T-helper 1 cell treated with Interleukin-12 subunit alpha and Interleukin-12 subunit beta and Interleukin-4 antibody, amounts not matched to agents 30 ng/mL and 1 ng/mL, for 36 hours (primary cell): ENCODE results near the gene BRK1. TPM values are rescaled to one million over a fixed set of nuclear protein-coding genes. Genes with fewer than 3 reads are reported as not detected.
"Not testable (repeated sequence)": the region's sequence is repeated elsewhere in the genome, so short reads cannot be mapped to it uniquely, and the experiment has no call there.

Experiments used
- intact Hi-C: fragments of 100-400 bp; cut with micrococcal nuclease; formaldehyde crosslinking; loops from one replicate; pipeline ENCODE4 v1.15.1; 2024
- total RNA-seq: library from RNA; stranded (reverse); gene quantifications from 2 replicates; pipeline ENCODE4 v1.2.3, GENCODE V29; 2022

Gene BRK1
- total RNA-seq: 116 and 126 TPM in 2 replicates

DNA sequence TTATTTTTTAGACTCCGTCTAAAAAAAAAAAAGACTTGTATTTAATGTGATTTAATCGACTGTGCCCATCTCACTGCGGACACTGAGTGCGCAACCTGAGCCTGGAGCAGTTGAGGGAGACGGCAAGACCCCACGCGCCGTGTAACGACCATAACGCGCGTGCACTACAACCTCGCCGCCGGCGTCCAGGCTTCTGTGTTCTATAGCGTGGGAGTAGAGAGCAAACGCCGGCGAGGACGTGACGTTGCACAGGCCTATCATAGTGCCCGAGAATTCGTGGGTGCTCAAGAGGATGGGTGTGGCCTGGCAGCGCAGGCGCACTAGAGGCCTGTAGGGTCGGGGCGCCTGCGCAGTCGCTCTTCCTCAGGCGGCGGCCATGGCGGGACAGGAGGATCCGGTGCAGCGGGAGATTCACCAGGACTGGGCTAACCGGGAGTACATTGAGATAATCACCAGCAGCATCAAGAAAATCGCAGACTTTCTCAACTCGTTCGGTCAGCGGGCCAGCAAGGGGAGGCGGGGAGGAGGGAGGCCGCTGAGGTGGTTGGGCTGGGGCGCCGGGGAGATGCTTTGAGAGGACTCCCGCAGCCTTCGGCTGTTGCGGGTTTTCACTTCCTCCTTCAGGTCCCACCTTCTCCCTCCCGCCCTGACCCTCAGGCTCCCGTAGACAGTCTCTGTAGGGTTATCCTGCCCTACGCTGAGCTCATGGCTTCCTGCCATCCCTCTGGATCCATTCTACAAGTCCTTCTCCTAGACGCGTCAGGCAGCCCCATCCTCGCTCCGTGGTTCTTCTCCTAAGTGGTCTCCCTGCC lies at the start of gene BRK1:
TSS of gene BRK1 (plus strand) at position 350 of the 812 bp plus-strand sequence. CDS start at position 377, 27 bp downstream.
- intact Hi-C loops: loop anchor here (1.0 to 10.0 kb wide), 19 partner anchors 15 to 1153 kb away; partner anchors contain the start of genes ARPC4, BRPF1, CRELD1 and EMC3

DNA sequence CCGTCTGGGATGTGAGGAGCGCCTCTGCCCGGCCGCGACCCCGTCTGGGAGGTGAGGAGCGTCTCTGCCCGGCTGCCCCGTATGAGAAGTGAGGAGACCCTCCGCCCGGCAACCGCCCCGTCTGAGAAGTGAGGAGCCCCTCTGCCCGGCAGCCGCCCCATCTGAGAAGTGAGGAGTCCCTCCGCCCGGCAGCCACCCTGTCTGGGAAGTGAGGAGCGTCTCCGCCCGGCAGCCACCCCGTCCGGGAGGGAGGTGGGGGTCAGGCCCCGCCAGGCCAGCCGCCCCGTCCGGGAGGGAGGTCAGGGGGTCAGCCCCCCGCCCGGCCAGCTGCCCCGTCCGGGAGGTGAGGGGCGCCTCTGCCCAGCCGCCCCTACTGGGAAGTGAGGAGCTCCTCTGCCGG lies 45.4 kb upstream of the BRK1 start:
- intact Hi-C loops: not testable (repeated sequence)

DNA sequence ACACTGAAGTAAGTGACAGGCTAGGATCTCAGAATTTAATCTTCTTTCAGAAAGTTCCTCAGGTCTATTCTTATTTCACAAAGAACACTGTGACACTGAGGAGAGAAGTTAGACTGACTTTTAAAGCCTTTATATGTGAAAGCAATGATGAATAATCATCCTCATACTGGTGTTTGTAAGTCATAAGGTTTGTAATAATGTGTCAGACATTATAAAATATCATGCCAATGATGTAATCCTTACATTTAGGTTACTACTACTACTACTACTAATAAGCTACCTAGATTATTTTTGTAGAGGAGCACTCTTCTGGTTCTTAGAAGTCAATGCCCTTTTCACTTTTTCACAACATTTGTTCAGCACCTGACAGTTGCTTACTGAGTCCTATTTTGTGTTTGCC lies 40.8 kb upstream of the BRK1 start:
- intact Hi-C loops: no loop called here

DNA sequence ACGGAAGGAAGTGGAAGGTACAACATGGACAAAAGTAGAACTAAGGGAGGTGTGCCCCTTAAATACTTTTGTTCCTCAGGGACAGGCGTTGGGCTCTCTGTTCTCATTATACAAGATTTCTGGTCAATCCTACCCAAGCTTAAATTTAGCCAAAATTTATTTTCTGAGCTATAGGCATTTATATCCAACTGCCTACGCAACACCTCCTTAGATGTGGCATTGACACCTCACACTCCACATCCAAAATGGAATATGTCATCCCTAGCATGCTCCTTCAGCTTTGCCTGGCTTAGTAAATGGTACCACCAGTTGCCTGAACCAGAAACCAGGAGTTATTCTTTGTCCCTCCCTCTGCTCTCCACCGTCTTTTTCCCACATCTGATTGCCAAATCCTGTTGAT lies 33.6 kb upstream of the BRK1 start:
- intact Hi-C loops: no loop called here

DNA sequence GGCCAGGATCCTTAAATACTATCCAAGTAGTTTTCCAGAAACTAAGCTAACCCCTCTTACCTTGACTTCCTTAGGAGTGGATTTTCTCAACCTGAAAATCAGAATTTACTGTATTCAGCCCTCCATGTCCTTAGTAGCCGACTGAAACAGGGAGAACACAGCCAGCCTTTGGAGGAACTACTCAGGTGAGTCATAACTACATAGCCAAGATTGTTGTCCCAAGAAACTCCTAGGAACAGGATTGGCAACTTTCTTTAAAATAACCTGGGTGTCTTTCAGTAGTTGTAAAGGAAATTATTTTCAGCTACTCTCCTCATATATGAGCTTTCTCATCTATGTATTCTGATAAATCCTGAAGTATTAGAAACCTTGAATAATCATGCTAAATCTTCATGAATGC lies 29.7 kb upstream of the BRK1 start:
- intact Hi-C loops: no loop called here

DNA sequence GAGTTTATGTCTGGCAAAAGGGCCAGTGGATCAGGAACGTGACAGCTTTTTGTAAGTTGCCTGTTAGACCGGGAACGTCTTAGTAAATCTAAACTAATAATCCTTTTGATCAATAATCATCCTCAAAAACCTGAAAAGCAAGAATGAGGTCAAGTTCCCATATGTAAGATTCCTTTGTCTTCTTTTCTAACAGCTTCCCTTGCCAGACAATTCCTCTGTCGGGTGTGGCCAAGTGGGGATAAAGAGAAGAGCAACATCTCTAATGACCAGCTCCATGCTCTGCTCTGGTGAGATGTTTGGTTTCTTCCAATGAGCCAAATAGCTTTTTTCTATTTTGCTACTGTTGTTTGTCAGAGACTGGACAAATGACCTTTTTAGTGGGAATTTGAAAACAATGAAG lies 27.2 kb upstream of the BRK1 start:
- intact Hi-C loops: no loop called here

DNA sequence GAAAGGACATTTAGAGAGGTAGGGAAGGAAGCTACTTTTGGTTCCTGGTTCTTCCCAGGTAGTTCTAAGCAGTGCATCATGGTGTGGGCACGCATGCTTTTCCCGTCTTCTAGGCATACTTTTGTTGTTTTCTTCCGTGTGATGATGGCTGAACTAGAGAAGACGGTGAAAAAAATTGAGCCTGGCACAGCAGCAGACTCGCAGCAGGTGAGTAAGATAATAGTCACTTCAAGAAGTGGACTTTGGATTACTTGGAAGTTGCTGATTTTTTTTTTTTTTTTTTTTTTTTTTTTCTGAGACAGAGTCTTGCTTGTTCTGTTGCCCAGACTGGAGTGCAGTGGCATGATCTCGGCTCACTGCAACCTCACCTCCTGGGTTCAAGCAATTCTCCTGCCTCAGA lies 25.3 kb upstream of the BRK1 start:
- intact Hi-C loops: no loop called here

DNA sequence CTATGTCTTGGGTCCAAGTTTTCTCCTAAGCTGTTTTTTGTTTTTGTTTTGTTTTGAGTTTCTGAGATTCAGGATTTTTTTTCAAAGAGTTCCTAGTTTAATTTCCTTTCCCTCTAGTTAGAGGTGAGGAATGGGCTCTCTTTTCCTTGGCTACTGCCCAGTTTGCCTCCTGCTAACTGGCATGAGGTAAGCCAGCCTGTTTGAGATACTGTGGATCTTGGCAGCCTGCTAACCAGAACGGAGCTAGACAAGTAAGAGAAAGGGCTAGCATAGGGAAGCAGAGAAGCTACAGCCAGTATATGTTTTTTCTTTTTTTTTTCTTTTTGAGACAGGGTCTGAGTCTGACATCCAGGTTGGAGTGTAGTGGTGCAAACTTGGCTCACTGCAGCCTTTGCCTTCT lies 24.7 kb upstream of the BRK1 start:
- intact Hi-C loops: not testable (repeated sequence)

DNA sequence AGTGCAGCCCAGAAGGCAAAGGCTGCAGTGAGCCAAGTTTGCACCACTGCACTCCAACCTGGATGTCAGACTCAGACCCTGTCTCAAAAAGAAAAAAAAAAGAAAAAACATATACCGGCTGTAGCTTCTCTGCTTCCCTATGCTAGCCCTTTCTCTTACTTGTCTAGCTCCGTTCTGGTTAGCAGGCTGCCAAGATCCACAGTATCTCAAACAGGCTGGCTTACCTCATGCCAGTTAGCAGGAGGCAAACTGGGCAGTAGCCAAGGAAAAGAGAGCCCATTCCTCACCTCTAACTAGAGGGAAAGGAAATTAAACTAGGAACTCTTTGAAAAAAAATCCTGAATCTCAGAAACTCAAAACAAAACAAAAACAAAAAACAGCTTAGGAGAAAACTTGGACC lies 24.1 kb upstream of the BRK1 start:
- intact Hi-C loops: not testable (repeated sequence)

DNA sequence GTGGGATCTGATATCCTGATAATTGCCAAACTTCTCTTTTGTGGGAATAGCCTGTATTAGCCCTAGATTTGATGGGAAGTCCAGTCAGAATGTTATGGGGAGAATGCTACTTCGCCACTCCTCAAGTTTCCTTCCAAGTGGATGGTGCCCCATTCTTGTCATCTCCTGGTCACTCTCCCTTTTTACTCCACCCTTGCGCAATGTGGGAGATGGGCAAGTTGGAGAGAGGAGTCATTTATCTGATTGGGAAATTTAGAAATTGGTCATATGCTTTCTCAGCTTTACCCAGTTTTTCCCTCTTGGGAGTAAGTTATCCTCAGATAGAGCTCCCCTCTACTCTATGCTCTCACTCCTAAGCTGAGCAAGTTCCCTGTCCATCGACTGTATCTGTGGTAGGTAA lies 21.8 kb upstream of the BRK1 start:
- intact Hi-C loops: no loop called here

DNA sequence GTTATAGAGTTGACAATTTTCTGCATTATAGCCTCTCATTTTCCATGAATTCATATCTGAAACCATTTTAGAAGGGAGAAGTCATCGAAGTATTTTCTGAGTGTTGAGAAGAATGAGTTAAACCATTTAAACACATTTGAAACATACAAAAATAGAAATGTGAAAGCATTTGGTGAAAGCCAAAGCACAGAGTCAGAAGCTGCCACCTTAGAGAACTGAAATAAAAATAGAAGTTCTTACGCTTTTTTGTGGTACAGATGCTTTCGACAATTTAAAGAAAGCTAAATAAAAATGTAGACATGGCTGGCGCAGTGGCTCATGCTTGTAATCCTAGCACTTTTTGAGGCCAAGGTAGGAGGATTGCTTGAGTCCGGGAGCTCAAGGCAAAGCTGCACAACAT lies 16.4 kb upstream of the BRK1 start:
- intact Hi-C loops: no loop called here

DNA sequence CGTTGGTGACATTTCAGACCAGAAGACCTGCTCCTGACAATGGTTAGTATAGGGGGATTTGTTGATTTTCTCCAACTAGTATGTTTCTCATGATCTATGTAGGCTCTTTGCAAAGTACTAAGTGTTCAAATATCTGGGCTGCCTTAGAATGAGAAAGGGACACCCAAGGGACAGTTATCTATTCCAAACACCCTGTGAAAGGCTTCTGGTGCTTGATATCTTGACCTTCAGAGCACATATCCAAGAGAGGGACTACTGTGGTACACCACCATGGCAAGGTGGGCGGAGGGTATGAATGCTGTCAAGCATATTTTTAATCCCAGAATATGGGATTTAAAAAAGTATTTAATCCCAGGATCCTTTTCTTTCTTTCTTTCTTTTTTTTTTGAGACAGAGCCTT lies 8.6 kb upstream of the BRK1 start:
- intact Hi-C loops: no loop called here

DNA sequence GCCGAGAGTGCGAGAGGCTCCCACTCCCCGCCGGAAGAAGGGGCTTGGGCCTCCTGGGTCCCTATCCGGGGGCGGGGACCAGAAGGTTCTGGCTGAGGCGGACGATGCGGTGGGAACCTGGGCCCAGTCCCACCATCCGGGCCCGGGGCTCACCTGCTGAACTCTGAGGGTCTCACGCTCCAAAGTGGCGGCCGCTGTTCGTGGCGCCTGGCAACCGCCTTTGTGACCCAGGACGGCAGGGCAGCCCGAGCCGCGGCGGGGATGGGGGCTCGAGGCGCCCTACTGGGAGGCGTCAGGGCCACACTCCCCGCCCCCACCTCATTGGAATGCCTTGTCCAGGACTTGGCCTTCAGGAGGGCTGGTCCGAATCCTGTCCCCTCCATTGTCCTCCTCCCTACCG lies 7.4 kb upstream of the BRK1 start, which contains the start of gene FANCD2OS:
TSS of gene FANCD2OS (minus strand) at position 165 of the 400 bp plus-strand sequence. CDS start 3,481 bp downstream, outside the sequence.
- intact Hi-C loops: no loop called here

DNA sequence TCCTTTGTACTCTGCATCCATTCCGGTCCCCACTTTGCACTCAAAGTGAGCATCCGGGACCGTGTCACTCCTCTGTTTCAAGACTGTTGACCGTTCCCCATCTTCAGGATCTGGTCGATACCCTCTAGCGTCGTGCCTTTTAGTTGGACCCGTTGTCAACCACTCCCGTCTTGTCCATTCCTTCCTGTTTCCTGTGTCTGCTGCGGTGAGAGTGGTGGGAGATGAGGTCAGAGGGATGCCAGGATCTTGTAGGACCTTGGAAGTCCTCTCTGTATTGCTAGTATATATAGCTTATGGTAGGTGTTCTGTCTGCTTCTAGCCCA lies 624 bp downstream of the BRK1 start:
- intact Hi-C loops: loop anchor here (2.0 to 10.0 kb wide), 3 partner anchors 15 to 1153 kb away; partner anchors contain the start of genes BRPF1 and RAD18

DNA sequence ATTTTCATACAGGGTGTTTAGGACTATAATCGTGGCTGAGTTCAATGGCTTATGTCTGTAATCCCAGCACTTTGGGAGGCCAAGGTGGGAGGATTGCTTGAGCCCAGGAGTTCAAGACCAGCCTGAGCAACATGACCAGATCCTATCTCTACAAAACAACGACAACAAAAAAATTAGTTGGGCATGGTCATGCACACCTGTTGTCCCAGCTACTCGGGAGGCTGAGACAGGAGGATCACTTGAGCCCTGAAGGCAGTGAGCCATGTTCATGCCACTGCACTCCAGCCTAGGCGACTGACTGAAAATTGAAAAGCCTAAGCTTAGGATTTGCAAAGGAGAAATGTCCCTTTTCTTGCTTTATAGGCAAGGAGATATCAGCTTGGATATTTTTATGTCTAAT lies 1.5 kb downstream of the BRK1 start:
- intact Hi-C loops: loop anchor here (2.0 to 10.0 kb wide), 3 partner anchors 14 to 1154 kb away; partner anchors contain the start of genes BRPF1 and RAD18

DNA sequence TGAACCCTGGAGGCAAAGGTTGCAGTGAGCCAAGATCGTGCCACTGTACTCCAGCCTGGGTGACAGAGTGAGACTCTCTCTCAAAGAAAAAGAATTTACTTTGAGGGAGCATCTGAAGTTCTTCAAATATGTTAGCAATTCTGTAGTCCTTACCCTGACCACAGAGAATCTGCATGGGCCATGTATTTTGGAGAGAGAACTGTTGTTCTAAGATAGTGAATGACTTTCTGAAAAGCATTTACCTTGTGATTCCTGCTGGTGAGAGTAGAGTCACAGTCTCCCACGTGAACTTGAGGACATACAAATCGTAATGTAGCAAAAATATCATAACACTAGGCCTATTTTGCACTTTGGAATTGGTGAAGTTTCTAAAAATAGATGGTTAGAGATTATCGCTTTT lies 3.9 kb downstream of the BRK1 start:
- intact Hi-C loops: loop anchor here (10.0 kb wide), 1 partner anchor 385 kb away; the partner anchor contains the start of gene BRPF1

DNA sequence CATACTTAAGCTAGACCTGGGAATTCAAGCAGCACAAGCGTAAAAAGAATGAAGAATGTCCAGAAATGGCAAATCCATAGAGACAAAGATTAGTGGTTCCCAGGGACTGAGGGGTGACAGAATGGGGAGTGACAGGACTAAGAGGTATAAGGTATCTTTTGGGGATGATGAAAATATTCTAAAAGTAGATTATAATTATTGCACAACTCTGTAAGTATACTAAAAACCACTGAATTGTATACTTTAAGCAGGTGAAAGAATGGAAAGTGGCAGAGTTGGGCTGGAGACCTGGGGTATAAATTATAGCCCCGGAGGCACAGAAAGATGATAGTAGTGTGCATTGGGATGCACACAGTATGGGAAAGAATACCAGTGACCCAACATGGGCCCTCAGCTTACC lies 5.6 kb downstream of the BRK1 start:
- intact Hi-C loops: no loop called here

DNA sequence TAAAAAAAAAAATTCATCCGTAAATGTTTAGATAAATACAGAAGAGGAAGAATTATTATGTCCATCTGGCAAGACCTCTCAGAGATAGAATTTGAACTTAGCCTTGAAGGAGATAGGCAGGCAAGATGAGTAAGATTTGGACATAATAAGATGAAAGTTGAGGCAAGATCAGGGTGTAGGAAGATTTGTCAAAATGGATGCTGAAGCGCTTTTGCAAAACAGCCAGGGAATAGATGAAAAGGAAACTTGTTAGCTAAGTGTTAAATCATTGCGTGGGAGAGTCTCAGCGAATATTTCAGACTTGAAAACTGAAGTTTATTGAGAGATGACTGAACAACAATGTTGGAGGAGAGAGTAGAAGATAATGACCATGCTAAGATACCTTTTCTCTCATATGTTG lies 7.2 kb downstream of the BRK1 start:
- intact Hi-C loops: no loop called here

DNA sequence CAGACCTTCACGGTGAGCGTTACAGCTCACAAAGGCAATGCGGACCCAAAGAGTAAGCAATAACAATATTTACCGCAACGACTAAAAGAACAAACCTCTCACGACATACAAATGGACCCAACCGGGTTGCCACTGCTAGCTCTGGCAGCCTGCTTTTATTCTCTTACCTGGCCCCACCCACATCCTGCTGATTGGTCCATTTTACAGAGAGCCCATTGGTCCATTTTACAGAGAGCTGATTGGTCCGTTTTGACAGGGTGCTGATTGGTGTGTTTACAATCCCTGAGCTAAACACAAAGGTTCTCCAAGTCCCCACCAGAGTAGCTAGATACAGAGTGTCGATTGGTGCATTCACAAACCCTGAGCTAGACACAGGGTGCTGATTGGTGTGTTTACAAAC lies 20.4 kb downstream of the BRK1 start:
- intact Hi-C loops: not testable (repeated sequence)

DNA sequence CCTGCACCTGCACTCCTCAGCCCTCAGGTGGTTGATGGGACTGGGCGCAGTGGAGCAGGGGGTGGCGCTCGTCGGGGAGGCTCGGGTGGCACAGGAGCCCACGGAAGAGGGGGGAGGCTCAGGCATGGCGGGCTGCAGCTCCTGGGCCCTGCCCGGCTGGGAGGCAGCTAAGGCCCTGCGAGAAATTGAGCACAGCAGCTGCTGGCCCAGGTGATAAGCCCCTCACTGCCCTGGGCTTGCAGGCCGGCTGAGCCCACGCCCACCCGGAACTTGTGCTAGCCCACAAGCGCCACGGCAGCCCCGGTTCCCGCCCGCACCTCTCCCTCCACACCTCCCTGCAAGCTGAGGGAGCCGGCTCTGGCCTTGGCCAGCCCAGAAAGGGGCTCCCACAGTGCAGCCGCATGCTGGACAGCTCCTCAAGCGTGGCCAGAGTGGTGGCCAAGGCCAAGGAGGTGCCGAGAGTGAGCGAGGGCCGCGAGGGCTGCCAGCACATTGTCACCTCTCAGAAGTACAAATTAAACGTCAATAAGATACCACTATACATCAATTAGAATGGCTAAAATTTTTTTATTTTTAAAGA lies 21.0 kb downstream of the BRK1 start:
- intact Hi-C loops: no loop called here

DNA sequence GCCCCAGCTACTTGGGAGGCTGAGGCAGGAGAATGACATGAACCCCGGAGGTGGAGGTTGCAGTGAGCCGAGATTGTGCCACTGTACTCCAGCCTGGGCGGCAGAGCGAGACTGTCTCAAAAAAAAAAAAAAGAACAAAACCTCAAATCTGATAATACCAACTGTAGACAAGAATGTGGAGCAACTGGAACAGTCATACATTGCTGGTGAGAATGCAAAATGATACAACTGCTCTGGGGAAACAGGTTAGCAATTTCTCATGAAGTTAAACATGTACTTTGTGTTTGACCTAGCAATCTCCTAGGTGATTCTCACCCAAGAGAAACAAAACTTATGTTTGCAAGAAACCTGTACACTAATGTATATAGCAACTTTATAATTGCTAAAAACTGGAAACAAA lies 21.7 kb downstream of the BRK1 start:
- intact Hi-C loops: no loop called here

DNA sequence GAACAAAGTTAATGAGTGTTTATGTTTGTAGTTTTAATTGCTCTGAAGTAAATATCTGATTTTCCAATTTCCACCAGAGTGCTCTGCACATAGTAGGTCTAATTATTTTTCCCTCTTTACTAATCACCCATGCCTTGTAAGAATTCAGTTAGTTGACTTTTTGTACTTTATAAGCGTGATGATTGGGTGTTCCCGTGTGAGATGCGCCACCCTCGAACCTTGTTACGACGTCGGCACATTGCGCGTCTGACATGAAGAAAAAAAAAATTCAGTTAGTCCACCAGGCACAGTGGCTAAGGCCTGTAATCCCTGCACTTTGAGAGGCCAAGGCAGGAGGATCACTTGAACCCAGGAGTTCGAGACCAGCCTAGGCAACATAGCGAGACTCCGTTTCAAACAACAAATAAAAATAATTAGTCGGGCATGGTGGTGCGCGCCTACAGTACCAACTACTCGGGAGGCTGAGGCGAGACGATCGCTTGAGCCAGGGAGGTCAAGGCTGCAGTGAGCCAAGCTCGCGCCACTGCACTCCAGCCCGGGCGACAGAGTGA lies 25.6 kb downstream of the BRK1 start:
- intact Hi-C loops: loop anchor here (1.0 to 5.0 kb wide), 12 partner anchors 23 to 744 kb away; partner anchors contain the start of genes BRK1, BRPF1, CRELD1 and FANCD2
